ENCODE data around the gene CACUL1. TPM values are rescaled to one million over a fixed set of nuclear protein-coding genes. Genes with fewer than 3 reads are reported as not detected.

CACUL1 gene
- total and polyA plus RNA-seq, 11 donors: 4.6 to 38.7 (median 23.9) TPM

GRCh38 chr10:118729641-118730258 lies 25.0 kb downstream of the CACUL1 start:
- Histone ChIP-seq H3K36me3 (peaks cover 0 to 11% (median 0%) of the 10 kb centered on the region in 9 donors), H3K27ac (peak overlapping the region in 8 of 12 donors; percentile 1 to 89 (median 37)), H3K4me1 (peaks cover 0 to 68% (median 49%) of the 10 kb centered on the region in 12 donors), H3K27me3 (no peaks in the 10 kb centered on the region), H3K4me3 (no peak overlapping the region), H3K9me3 (no peaks in the 10 kb centered on the region)
- 47 to 53% (median 50%) methylated on average over 2 of the region's 2 CpGs for WGBS, 4 donors
- no peak for DNase-seq
- intact Hi-C loops (cut with DNase I): loop anchor here in 1 of 10 donors (10.0 kb wide), 2 partner anchors 65 to 295 kb away; partner anchors contain the start of gene NANOS1
- ATAC-seq: peak; percentile 45 to 83 (median 68)
- TF ChIP-seq CTCF (IDR thresholded peaks at IDR 0.05): no peak

- intact Hi-C loops (cut with DNase I): loop anchor here in 1 of 10 donors (10.0 kb wide), 2 partner anchors 66 to 296 kb away; partner anchors contain the start of gene NANOS1
- no peaks in the 10 kb centered on the region for H3K27me3 ChIP-seq
- no peak for DNase-seq
- peaks cover 0 to 13% (median 0%) of the 10 kb centered on the region in 9 donors for H3K36me3 ChIP-seq
- H3K4me3 ChIP-seq: no peak overlapping the region
- peak overlapping the region in 2 of 12 donors; percentile 11 to 89 for H3K27ac ChIP-seq
- ATAC-seq: no peak
- WGBS, 4 donors: 52 to 73% (median 58%) methylated on average over 3 of the region's 3 CpGs
- H3K4me1 ChIP-seq: peaks cover 0 to 62% (median 48%) of the 10 kb centered on the region in 12 donors
- no peak for TF ChIP-seq POLR2A (IDR thresholded peaks at IDR 0.05)
- no peak for TF ChIP-seq CTCF (IDR thresholded peaks at IDR 0.05)
- H3K9me3 ChIP-seq: no peaks in the 10 kb centered on the region
Measured at GRCh38 chr10:118729200-118729599, 25.6 kb downstream of the CACUL1 start.

- Histone ChIP-seq H3K9me3 (no peaks in the 10 kb centered on the region), H3K27me3 (no peaks in the 10 kb centered on the region), H3K4me3 (no peak overlapping the region), H3K27ac (peak overlapping the region in 5 of 12 donors; percentile 4 to 59 (median 39)), H3K36me3 (peaks cover 0 to 13% (median 0%) of the 10 kb centered on the region in 9 donors), H3K4me1 (peaks cover 0 to 48% (median 31%) of the 10 kb centered on the region in 12 donors)
- intact Hi-C loops (cut with DNase I): loop anchor here in 1 of 10 donors (10.0 kb wide), 2 partner anchors 69 to 299 kb away; partner anchors contain the start of gene NANOS1
- ATAC-seq (peak; percentile 38 to 61 (median 58)), DNase-seq (no peak)
- WGBS, 4 donors: 21 to 32% (median 25%) methylated on average over 4 of the region's 4 CpGs
- TF ChIP-seq POLR2A (IDR thresholded peaks at IDR 0.05): no peak
- TF ChIP-seq CTCF (IDR thresholded peaks at IDR 0.05): no peak
Measured at GRCh38 chr10:118725886-118726500, 28.8 kb downstream of the CACUL1 start.

GRCh38 chr10:118723466-118723865 lies 31.3 kb downstream of the CACUL1 start:
- H3K4me3 ChIP-seq: no peak overlapping the region

More at GRCh38 chr10:118723466-118723865, 31.3 kb downstream of the CACUL1 start:
- no peaks in the 10 kb centered on the region for H3K9me3 ChIP-seq
- H3K4me1 ChIP-seq: peaks cover 0 to 36% (median 19%) of the 10 kb centered on the region in 12 donors
- H3K27ac ChIP-seq: no peak overlapping the region
- H3K27me3 ChIP-seq: no peaks in the 10 kb centered on the region
- ATAC-seq (no peak), DNase-seq (no peak)
- H3K36me3 ChIP-seq: peaks cover 0 to 13% (median 0%) of the 10 kb centered on the region in 9 donors
- 90 to 96% (median 95%) methylated on average over 6 of the region's 6 CpGs for WGBS, 4 donors
- no peak for TF ChIP-seq CTCF (IDR thresholded peaks at IDR 0.05)
- no peak for TF ChIP-seq POLR2A (IDR thresholded peaks at IDR 0.05)
- intact Hi-C loops (cut with DNase I): loop anchor here in 2 of 10 donors (5.0 to 10.0 kb wide), 3 partner anchors 71 to 301 kb away; partner anchors contain the start of gene NANOS1 (in 1 of the 2)

Data from heart left ventricle (tissue), 16 donors.